Measurements from ENCODE around the gene OR8H3.

- TF ChIP-seq CTCF (IDR thresholded peaks at IDR 0.05 in 4 of 5, conservative IDR thresholded peaks at IDR 0.05 in 1 of 5) (no peak), POLR2A (IDR thresholded peaks at IDR 0.05) (no peak)
These were observed 32.5 kb upstream of the OR8H3 start for GRCh38 chr11:56089697-56090096.
